Measurements from ENCODE around the gene PEX14.

Gene PEX14

GRCh38 chr1:10601342-10602070, 126.8 kb downstream of the PEX14 start:
- TF ChIP-seq, protein P1, sequence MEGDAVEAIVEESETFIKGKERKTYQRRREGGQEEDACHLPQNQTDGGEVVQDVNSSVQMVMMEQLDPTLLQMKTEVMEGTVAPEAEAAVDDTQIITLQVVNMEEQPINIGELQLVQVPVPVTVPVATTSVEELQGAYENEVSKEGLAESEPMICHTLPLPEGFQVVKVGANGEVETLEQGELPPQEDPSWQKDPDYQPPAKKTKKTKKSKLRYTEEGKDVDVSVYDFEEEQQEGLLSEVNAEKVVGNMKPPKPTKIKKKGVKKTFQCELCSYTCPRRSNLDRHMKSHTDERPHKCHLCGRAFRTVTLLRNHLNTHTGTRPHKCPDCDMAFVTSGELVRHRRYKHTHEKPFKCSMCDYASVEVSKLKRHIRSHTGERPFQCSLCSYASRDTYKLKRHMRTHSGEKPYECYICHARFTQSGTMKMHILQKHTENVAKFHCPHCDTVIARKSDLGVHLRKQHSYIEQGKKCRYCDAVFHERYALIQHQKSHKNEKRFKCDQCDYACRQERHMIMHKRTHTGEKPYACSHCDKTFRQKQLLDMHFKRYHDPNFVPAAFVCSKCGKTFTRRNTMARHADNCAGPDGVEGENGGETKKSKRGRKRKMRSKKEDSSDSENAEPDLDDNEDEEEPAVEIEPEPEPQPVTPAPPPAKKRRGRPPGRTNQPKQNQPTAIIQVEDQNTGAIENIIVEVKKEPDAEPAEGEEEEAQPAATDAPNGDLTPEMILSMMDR (IDR thresholded peaks at IDR 0.05; ENCODE audit: extremely low read depth, insufficient read depth, missing control alignments) = no peak
- no peak for DNase-seq (ENCODE audit: low spot score)
- in situ Hi-C loops (cut with MboI; ENCODE audit: low pct_unique_long_range_greater_than_20kb, low sequenced_read_pairs, unreplicated experiment) = no loop called here

GRCh38 chr1:10602936-10603335, 128.2 kb downstream of the PEX14 start:
- in situ Hi-C loops (cut with MboI; ENCODE audit: low pct_unique_long_range_greater_than_20kb, low sequenced_read_pairs, unreplicated experiment) = no loop called here
- DNase-seq (ENCODE audit: low spot score) = no peak
- TF ChIP-seq, protein P1 (IDR thresholded peaks at IDR 0.05; ENCODE audit: extremely low read depth, insufficient read depth, missing control alignments) = no peak

DNA sequence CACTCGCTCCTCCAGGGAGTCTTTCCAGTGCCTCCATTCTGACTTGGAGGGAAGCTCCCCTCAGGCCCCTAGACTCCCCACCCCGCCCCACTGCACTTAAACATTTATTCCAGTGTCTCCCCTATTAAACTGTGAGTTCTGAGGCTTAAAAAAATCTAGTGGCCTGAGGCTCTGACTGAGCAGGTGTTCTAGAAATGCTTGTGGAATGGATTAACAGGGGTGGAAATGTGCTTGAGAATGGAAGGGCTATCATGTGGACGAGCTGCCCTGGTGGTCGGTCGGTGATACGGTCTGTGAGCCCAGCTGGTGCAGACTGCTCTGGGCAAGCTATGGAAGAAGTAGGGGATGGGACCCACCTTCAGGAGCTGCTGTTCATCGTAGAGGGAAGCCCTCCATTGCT, 130.2 kb downstream of the PEX14 start:
- TF ChIP-seq, protein P1 (IDR thresholded peaks at IDR 0.05; ENCODE audit: extremely low read depth, insufficient read depth, missing control alignments) = no peak
- in situ Hi-C loops (cut with MboI; ENCODE audit: low pct_unique_long_range_greater_than_20kb, low sequenced_read_pairs, unreplicated experiment) = no loop called here
- DNase-seq (ENCODE audit: low spot score) = no peak

DNA sequence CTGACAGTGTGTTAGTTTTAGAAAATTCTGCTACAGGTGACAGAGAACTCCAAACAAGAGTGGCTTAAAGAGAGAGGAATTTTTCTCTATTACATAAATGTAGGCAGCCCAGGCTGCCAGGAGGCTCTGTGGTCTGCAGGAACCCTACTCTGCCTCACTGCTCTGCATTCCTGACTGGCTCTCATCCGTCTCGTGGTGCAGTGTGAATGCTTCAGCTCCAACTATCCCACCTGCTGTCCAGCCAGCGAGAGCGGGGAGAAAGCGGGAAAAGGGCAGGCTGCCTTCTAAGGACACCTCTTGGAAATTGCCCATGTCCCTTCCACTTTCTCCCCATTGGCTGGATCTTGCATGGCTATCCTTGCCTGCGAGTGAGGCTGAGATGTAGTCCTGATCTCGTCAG, 131.3 kb downstream of the PEX14 start:
- in situ Hi-C loops (cut with MboI; ENCODE audit: low pct_unique_long_range_greater_than_20kb, low sequenced_read_pairs, unreplicated experiment) = no loop called here
- TF ChIP-seq, protein P1 (IDR thresholded peaks at IDR 0.05; ENCODE audit: extremely low read depth, insufficient read depth, missing control alignments) = no peak
- DNase-seq (ENCODE audit: low spot score) = no peak

GRCh38 chr1:10607228-10607627, 132.5 kb downstream of the PEX14 start:
- TF ChIP-seq, protein P1 (IDR thresholded peaks at IDR 0.05; ENCODE audit: extremely low read depth, insufficient read depth, missing control alignments) = no peak
- in situ Hi-C loops (cut with MboI; ENCODE audit: low pct_unique_long_range_greater_than_20kb, low sequenced_read_pairs, unreplicated experiment) = no loop called here
- no peak for DNase-seq (ENCODE audit: low spot score)

DNA sequence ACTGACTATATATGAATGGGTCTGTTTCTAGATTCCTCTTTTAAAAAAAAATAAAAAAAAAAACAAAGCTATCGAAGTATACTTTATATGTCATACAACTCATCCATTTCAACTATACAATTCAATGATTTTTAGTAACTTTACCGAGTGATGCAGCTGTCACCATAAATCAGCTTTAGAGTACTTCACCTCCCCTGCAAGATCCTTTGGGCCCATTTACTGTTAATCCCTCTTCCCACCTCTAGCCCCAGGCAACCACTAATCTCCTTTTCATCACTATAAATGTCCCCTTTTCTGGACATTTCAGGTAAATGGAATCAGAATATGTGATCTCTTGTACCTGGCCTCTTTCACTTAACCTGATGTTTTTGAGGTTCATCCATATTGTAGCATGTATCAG, 133.9 kb downstream of the PEX14 start:
- TF ChIP-seq, protein P1 (IDR thresholded peaks at IDR 0.05; ENCODE audit: extremely low read depth, insufficient read depth, missing control alignments) = no peak
- no peak for DNase-seq (ENCODE audit: low spot score)
- in situ Hi-C loops (cut with MboI; ENCODE audit: low pct_unique_long_range_greater_than_20kb, low sequenced_read_pairs, unreplicated experiment) = no loop called here

All from GM13977 (cell line).